Measurements from ENCODE around the gene RUNDC3A.

DNA sequence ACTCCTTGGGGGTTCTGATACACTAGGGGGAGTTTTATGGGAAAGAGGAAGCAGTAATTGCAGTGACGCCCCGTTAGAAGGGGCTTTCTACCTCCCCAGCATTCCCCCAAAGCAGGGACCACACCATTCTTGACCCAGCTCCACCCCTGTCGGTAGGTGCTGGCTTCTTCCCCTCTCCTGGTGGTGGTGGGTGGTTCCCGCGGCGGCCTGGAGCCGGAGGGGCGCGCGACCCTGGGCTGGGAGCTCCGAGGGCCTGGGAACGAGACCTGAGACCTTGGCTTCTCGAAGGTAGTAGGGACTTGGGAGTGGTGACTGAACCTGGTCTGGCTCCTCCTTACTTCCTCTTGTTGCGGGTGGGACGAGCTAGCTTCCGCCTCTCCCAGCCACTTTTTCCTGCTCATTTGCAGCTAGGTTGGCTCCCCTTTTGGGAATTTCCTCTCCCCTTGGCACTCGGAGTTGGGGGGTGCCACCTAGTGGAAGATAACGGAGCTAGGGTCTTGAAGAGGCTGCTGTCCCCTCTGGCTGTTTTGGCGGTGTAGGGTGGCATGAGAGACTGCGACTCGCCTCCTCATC, 37.1 kb downstream of the RUNDC3A start:
- TF ChIP-seq, protein P1, sequence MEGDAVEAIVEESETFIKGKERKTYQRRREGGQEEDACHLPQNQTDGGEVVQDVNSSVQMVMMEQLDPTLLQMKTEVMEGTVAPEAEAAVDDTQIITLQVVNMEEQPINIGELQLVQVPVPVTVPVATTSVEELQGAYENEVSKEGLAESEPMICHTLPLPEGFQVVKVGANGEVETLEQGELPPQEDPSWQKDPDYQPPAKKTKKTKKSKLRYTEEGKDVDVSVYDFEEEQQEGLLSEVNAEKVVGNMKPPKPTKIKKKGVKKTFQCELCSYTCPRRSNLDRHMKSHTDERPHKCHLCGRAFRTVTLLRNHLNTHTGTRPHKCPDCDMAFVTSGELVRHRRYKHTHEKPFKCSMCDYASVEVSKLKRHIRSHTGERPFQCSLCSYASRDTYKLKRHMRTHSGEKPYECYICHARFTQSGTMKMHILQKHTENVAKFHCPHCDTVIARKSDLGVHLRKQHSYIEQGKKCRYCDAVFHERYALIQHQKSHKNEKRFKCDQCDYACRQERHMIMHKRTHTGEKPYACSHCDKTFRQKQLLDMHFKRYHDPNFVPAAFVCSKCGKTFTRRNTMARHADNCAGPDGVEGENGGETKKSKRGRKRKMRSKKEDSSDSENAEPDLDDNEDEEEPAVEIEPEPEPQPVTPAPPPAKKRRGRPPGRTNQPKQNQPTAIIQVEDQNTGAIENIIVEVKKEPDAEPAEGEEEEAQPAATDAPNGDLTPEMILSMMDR (IDR thresholded peaks at IDR 0.05; ENCODE audit: low read depth, low read length) = peak; percentile 74
- TF ChIP-seq EZH2phosphoT487 (IDR thresholded peaks at IDR 0.05; ENCODE audit: low read depth) = no peak

Data from OCI-LY3 (cell line).